Measurements from ENCODE around the gene ACADL.

The ACADL gene

DNA sequence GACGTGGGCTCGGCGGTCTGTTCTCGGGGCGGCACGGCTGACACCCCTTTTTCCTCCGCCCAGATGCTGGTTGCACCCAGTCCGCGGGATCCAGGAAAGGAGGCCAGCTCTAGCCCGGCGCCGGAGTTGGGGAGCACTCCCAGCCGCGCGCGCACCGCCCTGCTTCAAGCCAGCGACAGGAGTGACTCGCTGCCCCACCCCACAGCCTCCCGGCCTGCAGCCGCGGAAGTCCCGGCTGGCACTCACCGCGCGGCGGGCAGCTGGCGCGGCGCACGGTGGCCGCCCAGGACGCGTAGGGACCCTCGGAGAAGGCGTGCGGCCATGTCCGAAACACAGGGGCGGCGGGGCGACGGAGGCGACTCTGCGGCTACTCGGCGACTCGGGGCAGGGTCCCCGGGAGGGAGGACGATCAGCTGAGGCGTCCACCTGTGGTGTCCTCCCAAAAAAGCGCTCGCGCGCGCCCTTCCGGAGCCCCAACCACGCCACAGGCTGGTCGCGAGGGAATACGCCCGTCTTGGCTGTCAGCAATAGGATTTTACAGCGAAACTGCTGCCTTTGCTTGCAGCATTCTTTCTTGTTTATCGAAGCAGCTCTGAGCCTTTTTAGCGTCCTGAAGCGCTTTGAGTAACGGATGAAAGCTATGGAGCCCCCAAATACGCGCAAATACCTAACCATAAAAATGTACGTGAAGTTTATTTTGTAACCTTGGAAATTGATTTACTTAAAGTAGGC lies at the start of gene ACADL:
Gene ACADL, minus strand, starts transcription at position 507 of the 732 bp plus-strand sequence. Its CDS starts 184 bp downstream, at position 323.
- DNase-seq (ENCODE audit: low spot score) = no peak

DNA sequence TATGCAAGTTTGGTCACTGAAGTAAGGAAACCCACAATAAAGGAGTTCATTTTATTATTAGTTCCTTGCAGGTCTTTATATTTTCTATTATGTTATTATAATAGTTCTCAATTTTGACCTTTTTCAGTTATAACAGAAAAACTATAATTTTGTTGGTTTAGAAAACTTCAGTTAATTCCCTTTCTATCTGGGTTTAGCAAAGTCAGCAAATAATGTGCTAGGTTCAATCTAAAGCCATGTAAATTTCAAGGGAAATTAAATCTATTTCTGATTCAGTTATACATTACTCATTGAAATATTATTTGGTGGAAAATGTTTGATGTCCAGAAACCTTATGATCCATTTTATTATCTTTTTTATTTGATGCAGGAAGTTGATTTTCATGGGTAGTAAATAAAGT lies 46.1 kb upstream of the ACADL start:
- DNase-seq (ENCODE audit: low spot score) = no peak

GRCh38 chr2:210269148-210269547 lies 43.9 kb upstream of the ACADL start:
- no peak for DNase-seq (ENCODE audit: low spot score)

GRCh38 chr2:210268281-210268680 lies 43.0 kb upstream of the ACADL start:
- DNase-seq (ENCODE audit: low spot score) = no peak

DNA sequence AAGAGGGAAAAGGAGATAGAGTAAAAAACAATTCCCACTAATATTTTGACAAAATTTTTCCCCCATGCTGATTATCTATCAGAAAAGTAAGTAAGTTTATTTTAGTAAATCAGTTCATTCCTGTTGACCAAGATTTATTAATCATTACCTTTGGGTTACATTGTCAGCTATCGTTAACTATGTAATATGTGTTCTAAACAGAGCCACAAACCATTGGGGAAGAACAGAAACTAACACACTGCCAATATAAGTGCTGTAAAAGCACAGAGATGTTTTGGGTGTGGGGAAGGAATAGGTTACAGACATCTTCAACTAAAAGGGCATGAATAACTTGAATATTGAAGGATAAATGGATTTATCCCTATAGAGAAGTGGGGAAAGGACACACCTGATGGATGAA lies 42.5 kb upstream of the ACADL start:
- no peak for DNase-seq (ENCODE audit: low spot score)

GRCh38 chr2:210264282-210264681 lies 39.0 kb upstream of the ACADL start:
- DNase-seq (ENCODE audit: low spot score) = no peak

DNA sequence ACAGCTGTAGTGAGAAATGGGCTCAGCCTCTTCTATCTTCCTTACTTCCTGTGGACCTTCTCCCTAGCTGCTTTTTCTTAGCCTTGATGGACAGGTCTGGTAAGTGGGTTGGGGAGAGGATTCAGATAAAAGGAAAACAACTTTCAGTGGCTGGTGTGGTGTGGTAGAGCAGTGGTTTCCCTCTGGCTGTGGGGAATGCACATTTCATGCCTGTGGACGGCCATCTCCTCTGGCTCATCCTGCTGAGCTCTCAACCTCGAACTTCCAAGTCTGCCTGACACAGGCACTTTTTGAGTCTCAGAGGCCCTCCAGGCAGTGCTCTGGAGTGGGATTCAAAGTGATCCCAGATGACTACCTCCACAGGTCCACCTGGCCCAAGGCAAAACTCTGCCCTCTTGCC lies 38.6 kb upstream of the ACADL start:
- DNase-seq (ENCODE audit: low spot score) = no peak

DNA sequence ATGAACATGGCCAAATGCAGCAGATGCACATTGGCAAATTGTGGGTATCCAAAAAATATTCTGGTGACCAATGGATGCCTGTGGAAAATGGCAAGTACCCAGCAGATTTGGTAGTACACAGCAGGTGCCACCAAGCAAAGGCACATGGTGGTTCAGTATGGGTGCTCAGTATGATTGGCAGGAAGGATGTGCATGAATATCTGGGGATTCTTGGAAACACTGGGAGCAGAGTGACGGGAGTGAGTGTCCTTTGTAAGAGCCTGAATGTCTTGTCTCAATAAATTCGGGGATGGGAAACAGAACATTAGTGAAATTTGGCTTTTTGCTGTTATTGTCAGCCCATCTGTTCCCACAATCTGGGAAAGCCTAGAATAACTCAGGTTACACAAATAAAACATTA lies 36.8 kb upstream of the ACADL start:
- DNase-seq (ENCODE audit: low spot score) = no peak

- DNase-seq (ENCODE audit: low spot score) = no peak
These were observed 34.4 kb upstream of the ACADL start for GRCh38 chr2:210259687-210260086.

- DNase-seq (ENCODE audit: low spot score) = no peak
These were observed 27.7 kb upstream of the ACADL start for GRCh38 chr2:210252699-210253606.

DNA sequence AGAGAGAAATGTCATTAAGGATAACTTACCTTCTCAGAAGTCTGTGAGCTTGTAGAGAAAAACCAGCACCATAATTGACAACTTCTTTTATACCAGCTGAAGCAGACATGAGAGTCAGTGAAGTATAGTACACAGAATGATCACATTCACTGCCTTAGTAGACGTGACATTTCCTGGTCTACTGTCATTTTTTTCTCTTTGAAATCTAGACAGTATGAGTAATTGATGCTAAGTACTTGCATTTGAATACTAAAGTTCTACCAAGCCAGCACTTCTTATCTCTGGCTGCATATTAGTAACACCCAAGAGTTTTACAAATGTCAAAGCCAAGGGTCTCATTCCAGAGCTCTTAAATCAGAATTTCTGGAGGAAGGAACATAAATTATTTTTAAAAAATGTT lies 25.4 kb upstream of the ACADL start:
- no peak for DNase-seq (ENCODE audit: low spot score)

GRCh38 chr2:210233487-210233886 lies 8.2 kb upstream of the ACADL start:
- no peak for DNase-seq (ENCODE audit: low spot score)

GRCh38 chr2:210230984-210231383 lies 5.7 kb upstream of the ACADL start:
- DNase-seq (ENCODE audit: low spot score) = no peak

GRCh38 chr2:210230518-210230917 lies 5.3 kb upstream of the ACADL start:
- DNase-seq (ENCODE audit: low spot score) = no peak

DNA sequence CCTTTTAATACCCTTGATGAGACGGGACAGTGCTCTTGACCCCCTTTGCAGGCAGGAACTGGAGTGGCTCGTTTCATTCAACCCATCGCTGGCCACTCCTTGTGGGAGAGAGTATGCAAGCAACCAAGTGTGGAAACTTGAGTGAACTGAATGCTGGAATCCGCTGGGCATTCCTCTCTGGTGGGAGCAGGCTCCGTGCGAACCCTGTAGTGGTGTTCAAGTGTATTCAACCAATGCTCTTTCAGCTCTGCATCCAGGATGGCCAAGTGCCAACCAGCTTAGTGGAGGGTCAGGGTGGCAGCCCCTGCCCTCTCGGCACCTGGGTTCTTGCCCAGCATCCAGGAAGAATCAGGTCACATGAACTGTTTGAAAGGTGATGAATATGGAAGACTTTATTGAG lies 3.3 kb upstream of the ACADL start:
- DNase-seq (ENCODE audit: low spot score) = no peak

DNA sequence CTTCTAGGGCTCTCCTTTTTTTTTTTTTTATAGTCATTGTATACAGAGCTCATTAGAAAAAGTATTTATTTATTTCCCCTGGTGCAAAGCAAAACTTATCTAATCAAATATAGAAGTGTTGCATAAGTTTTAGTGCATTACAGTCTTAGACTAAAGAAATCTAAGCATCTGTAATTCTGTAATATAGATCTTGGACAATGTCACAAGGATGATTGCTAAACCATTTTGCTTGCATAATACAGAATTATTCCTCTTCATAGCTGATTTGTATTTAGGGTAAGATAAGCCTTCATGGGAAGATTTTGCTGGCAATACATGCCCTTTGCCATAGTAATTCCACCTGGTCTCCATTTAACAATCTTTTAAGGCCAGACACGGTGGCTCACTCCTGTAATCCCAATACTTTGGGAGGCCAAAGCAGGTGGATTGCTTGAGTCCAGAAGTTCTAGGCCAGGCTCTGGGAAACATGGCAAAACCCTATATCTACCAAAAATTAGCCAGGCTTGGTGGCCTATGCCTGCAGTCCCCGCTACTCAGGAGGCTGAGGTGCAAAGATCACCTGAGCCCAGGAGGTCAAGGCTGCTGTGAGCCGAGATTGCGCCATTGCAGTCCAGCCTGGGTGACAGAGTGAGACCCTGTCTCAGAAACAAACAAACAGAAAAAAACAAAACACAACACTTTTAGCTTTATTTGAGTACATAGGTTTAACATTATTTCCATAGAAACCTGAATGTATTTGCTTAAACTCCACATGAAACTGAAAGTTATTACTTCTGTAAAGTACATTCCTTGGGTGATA lies 2.2 kb upstream of the ACADL start:
- no peak for DNase-seq (ENCODE audit: low spot score)

DNA sequence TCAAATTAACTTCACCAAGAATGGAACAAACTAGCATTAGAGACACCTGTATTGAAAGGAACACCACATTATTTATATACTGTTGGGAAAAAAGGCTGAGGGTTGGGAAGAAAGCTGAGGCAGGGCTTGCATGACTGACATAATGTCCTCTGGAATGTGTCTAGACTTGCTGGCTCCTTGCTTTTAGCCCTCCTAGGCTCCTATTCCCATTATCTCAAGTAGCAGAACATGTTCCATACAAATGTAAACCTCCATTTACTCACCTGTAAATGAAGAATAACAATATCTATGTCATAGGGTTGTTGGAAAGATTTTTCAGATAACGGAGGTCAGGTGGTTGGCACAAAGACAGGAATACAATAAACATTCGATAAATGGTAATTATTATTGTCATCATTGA lies 976 bp upstream of the ACADL start:
- no peak for DNase-seq (ENCODE audit: low spot score)

DNA sequence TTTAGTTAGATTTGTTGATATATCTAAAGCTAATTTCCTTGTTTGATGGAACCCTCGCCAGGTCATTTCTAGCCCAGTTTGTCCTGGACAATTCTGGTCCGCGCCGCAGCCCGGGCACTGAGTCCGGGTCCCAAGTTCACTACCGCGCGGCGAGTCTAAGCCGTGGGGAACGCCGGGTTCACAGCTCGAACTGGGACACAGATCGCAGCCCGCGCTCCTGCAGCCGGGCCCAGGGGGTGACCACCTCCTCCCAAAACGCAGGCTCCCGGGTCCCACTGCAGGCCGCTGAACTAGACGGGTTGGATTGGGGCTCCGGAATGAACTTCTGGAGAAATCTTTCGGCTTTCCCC lies 681 bp downstream of the ACADL start:
- DNase-seq (ENCODE audit: low spot score) = no peak

DNA sequence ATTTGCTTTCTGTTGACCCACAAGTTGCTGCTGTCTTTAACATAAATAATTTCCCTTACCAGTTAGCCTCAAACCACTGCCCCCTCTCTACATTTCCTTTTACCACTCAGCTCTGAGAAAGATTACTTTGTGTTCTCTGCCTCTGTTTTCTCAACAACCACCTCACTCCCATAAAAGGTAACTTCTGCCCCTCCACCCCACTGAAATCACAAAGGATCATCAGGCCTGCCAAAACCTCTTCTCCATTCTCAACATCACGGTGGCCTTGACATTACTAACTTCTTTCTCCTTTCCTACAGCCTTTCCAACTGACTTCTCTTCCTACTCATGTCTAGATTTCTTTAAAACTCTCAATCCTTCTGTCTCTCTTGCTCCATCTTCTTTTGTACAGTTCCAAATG lies 10.1 kb downstream of the ACADL start:
- DNase-seq (ENCODE audit: low spot score) = no peak

GRCh38 chr2:210210185-210210584 lies 15.1 kb downstream of the ACADL start:
- DNase-seq (ENCODE audit: low spot score) = no peak

DNA sequence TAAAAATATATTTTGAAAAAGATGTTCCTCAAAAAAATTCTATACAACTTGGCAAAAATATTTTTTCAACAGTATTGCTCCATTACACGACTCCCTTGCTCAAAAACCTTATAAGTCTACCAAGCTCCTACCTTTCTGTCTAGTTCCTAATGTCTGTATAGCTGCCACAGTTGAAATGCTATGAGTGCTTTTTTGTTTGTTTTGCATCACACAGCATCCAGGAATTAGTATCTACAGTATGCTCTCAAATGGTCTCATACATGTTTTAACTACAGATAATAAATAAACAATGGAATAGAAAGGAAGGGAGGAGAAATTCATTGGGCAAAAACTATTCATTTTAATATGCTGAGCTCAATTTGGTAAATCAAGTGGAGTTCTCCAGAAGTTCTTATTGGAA lies 17.3 kb downstream of the ACADL start:
- DNase-seq (ENCODE audit: low spot score) = no peak

DNA sequence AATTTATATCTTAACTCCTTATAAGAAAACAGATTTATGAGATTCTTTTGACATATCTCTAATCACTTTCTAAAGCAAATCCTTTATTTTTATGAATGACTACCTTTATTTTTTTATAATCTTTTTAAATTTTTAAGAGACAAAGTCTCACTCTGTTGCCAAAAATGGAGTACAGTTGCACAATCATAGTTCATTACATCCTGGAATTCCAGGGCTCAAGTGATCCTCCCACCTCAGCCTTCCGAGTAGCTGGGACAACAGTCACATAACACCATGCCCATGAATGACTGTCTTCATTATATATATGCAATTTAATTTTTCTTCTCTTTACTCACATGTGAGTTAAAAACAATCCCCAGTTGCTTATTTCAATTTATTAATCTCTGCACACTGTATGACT lies 21.7 kb downstream of the ACADL start:
- DNase-seq (ENCODE audit: low spot score) = no peak

GRCh38 chr2:210203147-210203546 lies 22.1 kb downstream of the ACADL start:
- no peak for DNase-seq (ENCODE audit: low spot score)

Measured in activated CD4-positive, alpha-beta T cell treated with anti-CD3 and anti-CD28 coated beads, Interleukin-2, Interleukin-4, amounts not matched to agents 100 ng/mL and 50 ng/mL, durations not matched to agents 16 hours and 8 hours (primary cell).